ENCODE data around the gene DCAF7. TPM values are rescaled to one million over a fixed set of nuclear protein-coding genes. Genes with fewer than 3 reads are reported as not detected.

DCAF7 gene
- polyA plus RNA-seq, 1 donor: 43.2 TPM

DNA sequence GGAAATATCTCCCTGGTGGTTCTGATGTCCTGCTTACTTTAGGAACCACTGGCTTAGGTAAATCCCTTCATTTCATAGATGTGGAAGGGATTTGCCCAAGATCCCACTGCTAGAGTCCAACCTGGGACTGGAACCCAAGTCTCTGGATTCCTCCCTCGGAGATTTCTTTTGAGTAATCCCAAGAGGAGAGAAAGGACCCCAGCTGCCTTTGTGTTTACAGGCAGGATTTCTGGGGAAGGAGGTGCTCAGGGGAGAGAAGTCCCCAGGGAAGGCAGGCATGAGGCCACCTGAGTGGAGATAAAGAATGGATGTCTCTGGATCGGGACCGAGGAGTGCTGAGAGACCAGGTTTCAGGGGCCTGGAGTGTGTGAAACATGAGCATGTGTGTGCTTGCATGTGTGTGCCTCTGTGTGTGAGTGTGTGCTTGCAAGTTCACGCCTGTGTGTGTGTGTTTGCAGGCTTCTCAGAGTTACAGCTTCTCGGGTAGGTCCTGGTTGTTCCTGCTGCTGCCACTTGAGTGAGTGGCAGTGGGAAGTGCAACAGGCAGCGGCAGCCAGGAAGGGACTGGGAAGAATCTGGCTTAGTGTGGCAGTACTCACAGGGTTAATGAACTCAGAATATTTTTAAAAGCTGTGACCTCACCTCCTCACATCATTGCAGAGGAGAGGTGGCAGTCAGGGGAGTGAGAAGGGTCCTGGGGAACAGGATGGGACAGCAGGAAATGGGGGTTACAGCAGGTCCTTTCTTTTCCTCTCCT lies 24.9 kb upstream of the DCAF7 start:
- DNase-seq: no peak

GRCh38 chr17:63526861-63527260 lies 23.4 kb upstream of the DCAF7 start:
- DNase-seq: no peak

DNA sequence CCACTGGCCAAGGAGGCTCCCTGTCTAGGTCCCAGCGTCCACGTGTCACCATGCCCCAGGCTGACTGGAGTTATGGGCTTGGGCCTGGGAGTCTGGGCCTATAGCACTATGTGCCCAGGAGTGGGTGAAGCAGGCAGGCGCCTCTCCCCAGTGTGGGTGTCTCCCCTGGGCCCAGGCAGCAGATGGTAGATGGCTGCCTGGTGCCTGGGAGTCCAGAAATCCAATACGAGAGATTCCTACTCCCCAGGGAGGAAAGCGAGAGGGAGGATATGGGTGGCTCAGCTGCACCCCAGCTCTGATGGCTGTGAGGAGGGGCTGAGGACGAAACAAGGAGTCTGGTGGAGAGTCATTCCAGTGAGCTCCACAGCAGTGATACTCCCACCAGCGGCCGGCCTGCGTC lies 22.1 kb upstream of the DCAF7 start:
- no peak for DNase-seq

- no peak for DNase-seq
Observed at GRCh38 chr17:63529711-63530556, 20.3 kb upstream of the DCAF7 start.

- DNase-seq: no peak
Observed at GRCh38 chr17:63530557-63531021, 19.7 kb upstream of the DCAF7 start.

DNA sequence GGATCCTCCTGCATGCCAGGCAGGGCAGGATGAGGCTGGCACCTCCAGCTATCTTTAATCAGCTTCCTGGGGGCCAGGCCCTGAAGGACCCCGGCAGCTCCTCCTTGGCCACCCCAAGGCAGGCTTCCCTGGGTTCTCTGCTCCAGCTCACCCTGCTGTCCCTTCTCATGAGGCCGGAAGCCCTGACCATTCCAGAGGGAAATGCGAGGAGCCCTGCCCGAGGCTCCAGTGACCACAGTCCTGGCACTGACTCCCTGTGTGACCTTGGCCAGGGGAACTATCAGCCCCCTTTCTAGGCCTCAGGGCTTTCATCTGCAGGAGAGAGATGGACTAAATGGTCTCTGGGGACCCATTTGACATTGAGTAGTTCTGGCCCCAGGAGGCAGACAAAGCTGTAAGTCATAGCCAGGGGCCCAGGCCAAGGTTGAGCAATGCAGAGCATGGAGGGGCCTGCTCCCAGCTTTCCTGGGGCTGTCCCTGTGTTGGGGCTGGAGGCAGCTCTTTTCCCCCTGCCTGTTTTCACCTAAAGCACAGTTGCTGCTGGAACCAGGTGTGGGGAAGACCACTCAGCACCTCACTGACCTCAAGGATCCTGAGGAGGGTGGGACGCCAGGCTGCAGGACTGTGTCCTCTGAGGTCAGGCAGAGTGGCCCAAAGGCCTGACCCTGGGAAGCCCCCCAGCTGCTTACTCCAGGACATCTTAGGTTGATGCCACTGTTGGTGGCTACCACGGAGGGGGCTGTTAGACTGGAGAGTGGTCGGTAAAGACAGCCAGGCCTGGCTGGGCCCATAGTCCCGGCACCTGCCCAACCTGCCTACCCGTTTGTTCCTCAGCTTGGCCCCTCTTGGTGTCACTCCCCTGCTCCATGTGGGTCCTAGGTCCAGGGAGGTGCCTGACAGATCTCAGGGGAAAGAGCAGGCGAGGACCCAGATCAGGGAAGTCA lies 19.0 kb upstream of the DCAF7 start:
- DNase-seq: no peak

DNA sequence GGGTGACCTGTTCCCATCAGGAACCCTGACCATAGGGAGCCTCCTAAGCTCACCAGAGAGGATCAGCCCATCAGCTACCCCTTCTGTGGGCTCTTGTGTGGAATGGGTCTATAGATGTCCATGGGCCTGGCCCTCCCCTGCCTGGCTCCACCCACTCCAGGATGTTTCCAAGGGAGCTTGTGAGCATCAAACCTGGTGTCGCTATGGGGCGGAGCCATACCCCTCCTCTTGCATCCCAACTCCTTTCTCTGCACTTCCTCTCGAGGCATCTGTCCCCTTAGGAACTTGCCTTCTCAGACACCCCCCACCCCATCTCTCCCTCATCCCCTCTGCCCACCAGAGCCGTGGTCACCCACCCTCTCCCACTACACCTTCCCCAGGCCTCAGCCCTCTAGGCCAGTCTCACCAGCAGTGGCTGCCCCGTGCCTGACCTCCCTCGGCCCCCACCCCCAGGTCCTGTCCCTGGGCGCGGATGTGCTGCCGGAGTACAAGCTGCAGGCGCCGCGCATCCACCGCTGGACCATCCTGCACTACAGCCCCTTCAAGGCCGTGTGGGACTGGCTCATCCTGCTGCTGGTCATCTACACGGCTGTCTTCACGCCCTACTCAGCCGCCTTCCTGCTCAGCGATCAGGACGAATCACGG lies 16.7 kb upstream of the DCAF7 start:
- no peak for DNase-seq

- no peak for DNase-seq
Observed at GRCh38 chr17:63534078-63534570, 16.2 kb upstream of the DCAF7 start.

DNA sequence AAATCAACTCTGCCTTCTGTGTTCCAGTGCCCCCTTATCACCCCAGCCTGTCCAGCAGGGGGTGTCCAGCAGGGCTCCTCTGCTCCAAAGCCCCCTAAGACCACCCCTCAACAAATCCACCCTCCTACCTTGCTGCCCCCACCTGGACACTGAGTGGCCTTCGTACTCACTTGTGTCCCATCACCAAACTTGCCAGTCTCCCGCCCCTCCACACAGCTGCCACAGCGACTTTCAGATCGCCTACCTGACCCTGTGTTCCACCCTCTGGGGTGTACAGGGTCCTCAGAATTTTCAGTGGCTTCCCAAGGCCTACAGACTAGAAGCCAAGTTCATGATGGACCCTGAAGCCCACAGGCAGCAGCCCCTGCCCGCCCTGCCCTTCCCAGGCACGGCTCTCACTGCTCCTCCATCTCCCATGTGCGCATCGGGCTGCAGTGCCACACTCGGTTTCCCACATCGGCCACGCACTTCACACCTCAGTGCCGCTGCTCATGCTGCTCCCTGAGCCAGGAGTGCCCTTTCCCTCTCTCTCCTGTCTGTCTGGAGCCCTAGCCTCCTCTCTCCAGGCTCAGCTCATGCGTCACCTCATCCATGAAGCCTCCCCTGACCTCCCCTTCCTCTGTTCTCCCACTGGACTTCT lies 15.3 kb upstream of the DCAF7 start:
- no peak for DNase-seq

DNA sequence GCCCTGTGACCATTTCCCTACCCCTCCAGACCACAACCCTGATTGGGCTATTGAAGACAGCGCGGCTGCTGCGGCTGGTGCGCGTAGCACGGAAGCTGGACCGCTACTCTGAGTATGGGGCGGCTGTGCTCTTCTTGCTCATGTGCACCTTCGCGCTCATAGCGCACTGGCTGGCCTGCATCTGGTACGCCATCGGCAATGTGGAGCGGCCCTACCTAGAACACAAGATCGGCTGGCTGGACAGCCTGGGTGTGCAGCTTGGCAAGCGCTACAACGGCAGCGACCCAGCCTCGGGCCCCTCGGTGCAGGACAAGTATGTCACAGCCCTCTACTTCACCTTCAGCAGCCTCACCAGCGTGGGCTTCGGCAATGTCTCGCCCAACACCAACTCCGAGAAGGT lies 14.6 kb upstream of the DCAF7 start:
- DNase-seq: no peak

GRCh38 chr17:63537001-63537400 lies 13.3 kb upstream of the DCAF7 start:
- no peak for DNase-seq

GRCh38 chr17:63537991-63538692 lies 12.1 kb upstream of the DCAF7 start:
- DNase-seq: no peak

DNA sequence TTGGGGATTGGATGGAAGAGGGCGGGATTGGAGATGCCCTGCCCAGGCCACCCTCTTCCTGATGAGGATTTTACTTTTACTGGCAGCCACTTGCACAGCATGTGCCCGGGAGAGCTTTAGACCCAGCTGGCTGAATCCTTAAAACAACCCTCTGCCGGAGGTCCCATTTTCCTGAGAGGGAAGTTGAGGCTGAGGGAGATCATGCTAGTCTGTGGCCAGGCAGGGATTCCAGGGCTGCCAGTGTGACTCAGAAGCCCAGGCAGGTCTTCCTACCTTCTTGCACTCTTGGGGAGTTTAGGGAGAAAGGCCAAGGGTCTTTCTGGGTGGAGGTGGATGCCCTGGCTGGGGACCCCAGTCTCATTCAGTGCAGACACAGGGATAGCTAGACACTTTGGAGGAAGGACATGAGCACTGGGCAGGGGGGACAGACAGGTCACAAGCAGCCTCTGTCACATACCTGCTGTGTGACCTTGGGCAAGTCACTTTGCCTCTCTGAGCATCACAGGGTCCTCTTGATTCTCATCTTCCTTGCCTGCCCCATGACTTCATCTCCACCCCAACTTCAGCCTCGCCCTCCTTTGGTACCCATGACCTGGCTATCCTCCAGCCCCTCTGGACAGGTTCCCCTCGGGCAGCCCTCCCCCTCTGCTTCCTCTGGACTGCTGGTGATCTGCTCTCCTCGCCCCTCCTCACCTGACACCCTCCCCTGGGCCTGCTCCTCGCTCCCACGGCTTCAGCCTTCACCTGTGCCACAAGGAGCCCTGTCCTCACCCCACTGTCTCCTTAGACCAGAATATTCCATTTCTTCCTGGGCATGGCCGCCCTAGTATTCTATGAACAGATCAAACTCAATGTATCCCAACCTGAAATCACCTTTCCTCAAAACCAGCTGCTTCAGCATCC lies 11.3 kb upstream of the DCAF7 start:
- no peak for DNase-seq

DNA sequence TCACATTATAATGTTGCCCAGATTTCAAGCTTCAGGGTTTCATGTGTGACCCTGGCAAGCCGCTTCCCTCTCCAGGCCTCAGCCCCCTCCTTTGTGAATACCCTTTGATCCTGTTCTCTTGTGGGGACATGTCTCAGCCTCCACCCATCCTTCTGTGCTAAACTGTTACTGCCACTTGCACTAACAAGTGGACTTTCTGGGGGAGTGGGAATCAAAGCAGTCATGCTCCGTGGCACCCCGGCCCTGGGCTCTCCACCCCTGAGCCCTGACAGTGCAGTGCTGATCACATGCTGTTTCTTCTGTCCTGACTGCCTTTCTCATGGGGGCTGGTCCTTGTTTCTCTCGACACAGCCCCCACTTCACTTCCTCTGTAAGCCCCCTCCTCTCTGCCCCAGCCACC lies 9.7 kb upstream of the DCAF7 start:
- no peak for DNase-seq

DNA sequence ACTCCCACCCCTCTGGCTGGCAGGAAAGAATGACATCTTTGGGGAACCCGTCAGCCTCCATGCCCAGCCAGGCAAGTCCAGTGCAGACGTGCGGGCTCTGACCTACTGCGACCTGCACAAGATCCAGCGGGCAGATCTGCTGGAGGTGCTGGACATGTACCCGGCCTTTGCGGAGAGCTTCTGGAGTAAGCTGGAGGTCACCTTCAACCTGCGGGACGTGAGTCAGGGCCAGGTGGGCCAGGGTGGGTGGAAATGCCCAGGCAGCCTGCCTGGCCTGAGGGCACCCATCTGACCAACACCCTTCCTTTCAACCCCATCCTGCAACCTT lies 8.1 kb upstream of the DCAF7 start:
- no peak for DNase-seq

- no peak for DNase-seq
Observed at GRCh38 chr17:63542942-63543821, 7.1 kb upstream of the DCAF7 start.

GRCh38 chr17:63543822-63544420 lies 6.4 kb upstream of the DCAF7 start:
- DNase-seq: no peak

Data from hindlimb muscle (tissue), 1 donor.